Endothelial cell (in vitro differentiated cells): Measurements from ENCODE around the gene TECPR1. TPM values are rescaled to one million over a fixed set of nuclear protein-coding genes. Genes with fewer than 3 reads are reported as not detected.

ENCODE experiments used
- DNase-seq: peaks from one replicate; pipeline ENCODE4 v3.0.0; 2021; ENCODE audit warnings: low spot score
- H3K27ac Mint-ChIP-seq: one replicate; pipeline ENCODE4 v1.8.0; 2021; ENCODE audit warnings: mixed read lengths, inconsistent platforms; ENCODE audit not compliant: unreplicated experiment
- H3K27me3 Mint-ChIP-seq: one replicate; pipeline ENCODE4 v1.8.0; 2021; ENCODE audit warnings: mild to moderate bottlenecking, moderate library complexity, mixed read lengths, inconsistent platforms; ENCODE audit not compliant: unreplicated experiment
- H3K36me3 Mint-ChIP-seq: one replicate; pipeline ENCODE4 v1.8.0; 2021; ENCODE audit warnings: mild to moderate bottlenecking, low read depth, mixed read lengths, inconsistent platforms; ENCODE audit not compliant: unreplicated experiment
- H3K4me1 Mint-ChIP-seq: one replicate; pipeline ENCODE4 v1.8.0; 2021; ENCODE audit warnings: mild to moderate bottlenecking, mixed read lengths, inconsistent platforms; ENCODE audit not compliant: unreplicated experiment
- H3K4me3 Mint-ChIP-seq: one replicate; pipeline ENCODE4 v1.8.0; 2021; ENCODE audit warnings: mild to moderate bottlenecking, mixed read lengths, inconsistent platforms; ENCODE audit not compliant: unreplicated experiment
- H3K9me3 Mint-ChIP-seq: one replicate; pipeline ENCODE4 v1.8.0; 2021; ENCODE audit warnings: mixed read lengths, inconsistent platforms; ENCODE audit not compliant: unreplicated experiment
- CTCF ChIP-seq: fragments of 200-600 bp; sonication (generic); IDR thresholded peaks from one replicate; pipeline ENCODE4 v1.5.0; 2021; ENCODE audit warnings: antibody characterized with exemption; ENCODE audit not compliant: unreplicated experiment
- total RNA-seq: library from RNA; stranded (reverse); fragmentation: NEBNext Ultra II Directional; extraction: Animal tissue kit (Norgen Biotek cat#: 25700); gene quantifications from one replicate; pipeline ENCODE4 v1.2.1, GENCODE V29; 2021; ENCODE audit not compliant: unreplicated experiment

TECPR1 gene
- total RNA-seq, 1 donor from 2014 or later, result 129 TPM

DNA sequence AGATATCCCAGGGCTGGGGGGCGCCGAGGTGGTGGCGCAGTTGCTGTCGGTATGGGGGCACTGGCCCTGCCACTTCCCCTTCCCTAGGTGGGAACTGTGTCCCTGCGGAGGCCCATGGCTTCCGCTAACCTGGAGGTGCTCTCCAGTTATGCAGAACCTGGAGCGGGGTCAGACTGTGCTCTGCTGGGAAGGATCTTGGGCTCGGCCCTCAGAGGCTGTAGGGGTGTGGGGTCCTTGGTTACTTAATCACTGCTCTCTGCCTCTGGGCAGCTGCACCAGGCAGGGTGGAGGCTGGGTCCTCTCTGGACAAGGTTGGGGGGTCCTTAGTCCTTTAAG, 31.8 kb upstream of the TECPR1 start:
- Mint-ChIP-seq H3K4me1 (peaks cover 39% of the 10 kb centered on the region), H3K9me3 (no peaks in the 10 kb centered on the region), H3K4me3 (peak overlapping the region; percentile 31), H3K27me3 (peaks cover 14% of the 10 kb centered on the region), H3K36me3 (peaks cover 16% of the 10 kb centered on the region), H3K27ac (no peak overlapping the region)
- TF ChIP-seq CTCF, result no peak
- no peak for DNase-seq

- peaks cover 38% of the 10 kb centered on the region for H3K4me1 Mint-ChIP-seq
- peak overlapping the region; percentile 91 for H3K27ac Mint-ChIP-seq
- H3K36me3 Mint-ChIP-seq, result peaks cover 13% of the 10 kb centered on the region
- no peak for TF ChIP-seq CTCF
- no peak for DNase-seq
- H3K9me3 Mint-ChIP-seq, result no peaks in the 10 kb centered on the region
- H3K27me3 Mint-ChIP-seq, result peaks cover 15% of the 10 kb centered on the region
- H3K4me3 Mint-ChIP-seq, result peak overlapping the region; percentile 97
Observed at GRCh38 chr7:98283127-98283886, 31.3 kb upstream of the TECPR1 start.

DNA sequence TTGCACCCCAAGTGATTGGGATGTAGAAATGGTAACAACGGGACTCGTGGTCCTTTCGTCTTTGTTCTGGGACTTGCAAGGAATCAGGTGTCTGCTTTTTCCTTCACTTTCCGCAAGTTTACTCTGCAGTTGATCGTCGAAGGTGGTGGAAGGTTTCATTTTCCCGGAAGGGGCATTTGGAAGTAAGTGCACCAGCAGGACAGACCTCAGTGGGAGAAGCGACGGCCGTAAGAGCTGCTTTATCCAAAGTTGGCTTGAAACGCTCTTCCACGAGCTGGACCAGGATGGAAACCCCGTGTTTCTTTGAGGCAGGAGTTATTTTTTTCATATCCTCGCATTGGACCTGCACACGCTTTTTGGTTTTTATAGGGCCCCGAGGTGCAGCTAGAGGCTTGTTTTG, 30.7 kb upstream of the TECPR1 start:
- Mint-ChIP-seq H3K27ac (peak overlapping the region; percentile 80), H3K36me3 (peaks cover 13% of the 10 kb centered on the region), H3K27me3 (peaks cover 15% of the 10 kb centered on the region), H3K9me3 (no peaks in the 10 kb centered on the region), H3K4me3 (peak overlapping the region; percentile 97), H3K4me1 (peaks cover 35% of the 10 kb centered on the region)
- no peak for TF ChIP-seq CTCF
- no peak for DNase-seq

DNA sequence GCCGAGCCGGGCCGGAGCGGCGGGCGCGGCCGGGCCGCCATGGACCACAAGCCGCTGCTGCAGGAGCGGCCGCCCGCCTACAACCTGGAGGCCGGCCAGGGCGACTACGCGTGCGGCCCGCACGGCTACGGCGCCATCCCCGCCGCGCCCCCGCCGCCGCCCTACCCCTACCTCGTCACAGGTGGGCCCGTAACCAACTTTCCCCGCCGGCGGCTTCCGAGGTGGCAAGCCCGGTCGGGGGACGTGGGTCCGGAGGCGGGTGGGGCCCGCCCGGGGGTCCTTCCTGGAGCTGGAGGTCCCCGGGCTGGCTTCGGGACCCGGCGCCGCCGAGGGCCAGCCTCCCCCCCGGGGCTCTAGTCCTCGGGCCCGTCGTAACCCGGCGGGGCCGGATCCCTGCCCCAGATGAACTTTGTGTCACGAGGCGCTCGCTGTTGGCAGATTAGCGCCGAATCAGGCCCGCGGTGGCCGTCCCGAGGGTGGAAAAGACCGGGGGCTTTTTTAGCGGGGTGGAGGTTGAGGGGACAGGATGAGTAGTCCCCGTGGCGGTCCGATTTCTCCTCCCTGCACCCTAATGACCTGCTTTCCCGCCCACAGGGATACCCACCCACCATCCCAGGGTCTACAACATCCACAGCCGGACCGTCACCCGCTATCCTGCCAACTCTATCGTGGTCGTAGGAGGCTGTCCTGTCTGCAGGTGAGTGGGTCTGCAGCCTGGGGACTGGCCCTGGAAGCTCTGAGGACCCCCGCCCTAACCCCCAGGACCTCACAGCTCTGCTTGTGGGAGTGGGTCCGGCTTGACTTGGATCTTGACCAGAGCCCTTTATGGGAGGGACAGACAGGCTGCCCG, 29.9 kb upstream of the TECPR1 start:
- Mint-ChIP-seq H3K27ac (peak overlapping the region; percentile 80), H3K4me1 (peaks cover 35% of the 10 kb centered on the region), H3K9me3 (no peaks in the 10 kb centered on the region), H3K36me3 (peaks cover 13% of the 10 kb centered on the region), H3K4me3 (peak overlapping the region; percentile 97), H3K27me3 (peaks cover 15% of the 10 kb centered on the region)
- peak; percentile 31 for DNase-seq
- TF ChIP-seq CTCF, result no peak
